HG03457 (cell line): ENCODE data around the gene AHNAK2.
"Not testable (repeated sequence)": the region's sequence is repeated elsewhere in the genome, so short reads cannot be mapped to it uniquely, and the experiment has no call there.

Experiments
- ATAC-seq: cut with Tn5 transposase; IDR thresholded peaks from one replicate; pipeline ENCODE4 v1.9.1; 2021; ENCODE audit warnings: moderate number of reproducible peaks; ENCODE audit not compliant: unreplicated experiment

Gene AHNAK2

DNA sequence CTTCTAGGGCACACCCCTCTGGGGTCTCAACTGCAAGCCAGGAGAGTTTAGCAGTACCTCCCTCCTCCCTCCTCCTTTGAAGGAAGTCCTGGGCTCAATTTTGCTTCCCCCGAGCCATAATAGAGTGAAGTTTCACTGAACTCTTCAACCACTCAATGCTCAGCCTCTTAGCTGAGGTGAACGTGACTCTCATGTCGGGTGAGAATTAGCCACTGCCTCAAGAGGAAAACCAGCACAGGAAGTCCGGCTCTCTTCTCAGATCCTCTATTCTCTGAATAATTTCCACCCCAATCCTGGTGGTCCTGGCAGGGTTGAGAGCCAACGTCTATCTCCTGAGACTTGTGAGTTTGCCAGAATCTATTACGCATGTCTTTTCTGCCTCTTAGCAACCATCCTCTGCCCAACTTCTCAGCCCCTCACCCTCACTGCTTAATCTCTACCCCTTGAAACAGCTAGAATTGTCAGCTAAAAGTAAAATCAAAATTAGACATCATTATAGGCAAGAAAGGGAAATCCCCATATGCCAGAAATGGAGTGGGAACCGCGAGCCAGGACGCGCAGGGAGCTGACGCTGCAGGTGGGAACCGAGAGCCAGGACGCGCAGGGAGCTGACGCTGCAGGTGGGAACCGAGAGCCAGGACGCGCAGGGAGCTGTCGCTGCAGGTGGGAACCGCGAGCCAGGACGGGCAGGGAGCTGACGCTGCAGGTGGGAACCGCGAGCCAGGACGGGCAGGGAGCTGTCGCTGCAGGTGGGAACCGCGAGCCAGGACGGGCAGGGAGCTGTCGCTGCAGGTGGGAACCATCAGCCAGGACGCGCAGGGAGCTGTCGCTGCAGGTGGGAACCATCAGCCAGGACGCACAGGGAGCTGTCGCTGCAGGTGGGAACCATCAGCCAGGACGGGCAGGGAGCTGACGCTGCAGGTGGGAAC, 73.3 kb downstream of the AHNAK2 start:
- ATAC-seq: not testable (repeated sequence)

GRCh38 chr14:104903990-104904389, 74.2 kb downstream of the AHNAK2 start:
- ATAC-seq: no peak

- ATAC-seq: no peak
These were observed 77.3 kb downstream of the AHNAK2 start for GRCh38 chr14:104900639-104901512.

- ATAC-seq: no peak
These were observed 78.4 kb downstream of the AHNAK2 start for GRCh38 chr14:104899781-104900180.

- ATAC-seq: no peak
These were observed 79.2 kb downstream of the AHNAK2 start for GRCh38 chr14:104898870-104899510.

GRCh38 chr14:104898195-104898558, 80.0 kb downstream of the AHNAK2 start:
- no peak for ATAC-seq

DNA sequence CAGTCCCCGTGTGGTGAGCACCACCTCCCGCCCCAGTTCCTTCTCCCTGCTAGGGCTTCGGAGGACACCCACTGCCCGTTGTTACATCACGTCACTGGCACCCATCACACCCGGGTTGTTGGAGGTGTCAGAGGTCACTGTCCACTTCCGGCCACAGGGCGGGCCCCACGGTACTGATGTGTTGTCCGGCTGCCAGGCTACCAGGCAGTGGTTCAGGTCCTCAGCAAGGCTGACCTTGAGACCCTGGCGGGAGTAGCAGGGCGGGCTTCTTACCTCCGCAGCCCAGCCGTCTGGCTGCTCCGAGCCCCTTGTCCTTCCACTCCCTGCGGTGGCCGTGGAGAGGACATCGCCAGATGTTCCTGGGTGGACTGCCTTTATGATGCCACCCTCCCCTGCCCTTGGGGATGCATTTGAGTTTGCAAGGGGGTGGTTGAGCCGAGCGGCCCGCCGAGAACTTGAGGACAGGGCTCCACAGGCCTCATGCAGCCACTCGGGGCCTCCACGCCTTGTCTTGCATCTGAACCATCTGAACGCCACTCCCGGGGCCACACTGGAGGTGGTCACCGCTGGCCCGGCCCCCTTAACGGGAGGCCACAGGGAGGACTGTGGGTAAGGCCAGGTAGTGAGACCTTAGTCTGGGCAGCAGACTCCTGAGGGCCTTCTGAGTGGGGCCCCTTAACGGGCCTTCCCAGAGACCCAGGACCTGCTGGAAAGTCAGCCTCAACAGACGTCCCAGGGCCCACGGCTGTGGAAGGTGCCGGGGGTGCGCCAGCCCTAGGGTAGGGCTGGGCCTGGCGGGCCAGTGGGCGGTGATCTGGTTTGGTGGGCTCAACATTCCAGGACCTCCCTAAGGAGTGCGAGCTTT, 80.6 kb downstream of the AHNAK2 start:
- ATAC-seq: no peak

DNA sequence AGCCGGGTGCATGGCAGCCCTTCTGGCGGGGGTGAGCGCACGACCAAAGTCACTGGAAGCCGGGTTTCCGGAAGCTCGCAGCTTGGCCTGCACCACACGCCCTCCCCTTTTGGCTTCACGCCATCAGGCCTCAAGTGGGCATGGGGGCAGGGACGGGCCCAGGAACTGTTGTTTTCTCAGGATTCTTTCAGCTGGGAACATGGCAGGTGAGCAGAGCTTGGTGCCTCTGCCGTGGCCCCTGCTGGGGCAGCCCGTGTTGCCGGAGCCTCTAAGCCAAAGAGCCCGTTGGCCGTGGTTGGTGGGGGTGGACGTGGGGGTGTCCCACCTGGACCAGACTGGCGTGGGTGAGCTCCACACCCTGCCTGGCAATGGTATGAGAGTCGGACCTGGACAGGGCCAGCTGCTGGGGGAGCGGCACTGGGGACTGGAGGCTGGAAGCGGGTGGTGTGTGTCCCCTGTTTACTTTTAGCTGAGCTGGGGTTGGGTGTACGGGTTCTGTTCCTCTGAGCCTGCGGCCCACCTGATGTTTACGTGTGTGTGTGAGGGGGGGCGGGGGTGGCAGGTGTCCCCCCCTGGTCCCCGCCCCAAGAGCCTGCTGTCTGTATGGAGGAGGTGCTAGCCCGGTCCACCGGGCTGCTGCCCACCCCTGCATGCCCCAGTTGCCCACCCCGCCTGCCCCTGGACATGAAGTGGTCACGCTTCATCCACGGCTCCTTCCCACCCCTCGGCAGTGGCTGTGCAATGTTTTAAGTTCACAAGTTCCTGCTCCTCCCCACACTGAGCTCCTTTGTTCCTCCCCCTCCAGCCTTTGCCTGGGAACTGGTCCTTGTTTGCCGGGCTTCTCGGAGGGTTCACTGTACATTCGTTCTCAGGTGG, 82.2 kb downstream of the AHNAK2 start:
- ATAC-seq: no peak

DNA sequence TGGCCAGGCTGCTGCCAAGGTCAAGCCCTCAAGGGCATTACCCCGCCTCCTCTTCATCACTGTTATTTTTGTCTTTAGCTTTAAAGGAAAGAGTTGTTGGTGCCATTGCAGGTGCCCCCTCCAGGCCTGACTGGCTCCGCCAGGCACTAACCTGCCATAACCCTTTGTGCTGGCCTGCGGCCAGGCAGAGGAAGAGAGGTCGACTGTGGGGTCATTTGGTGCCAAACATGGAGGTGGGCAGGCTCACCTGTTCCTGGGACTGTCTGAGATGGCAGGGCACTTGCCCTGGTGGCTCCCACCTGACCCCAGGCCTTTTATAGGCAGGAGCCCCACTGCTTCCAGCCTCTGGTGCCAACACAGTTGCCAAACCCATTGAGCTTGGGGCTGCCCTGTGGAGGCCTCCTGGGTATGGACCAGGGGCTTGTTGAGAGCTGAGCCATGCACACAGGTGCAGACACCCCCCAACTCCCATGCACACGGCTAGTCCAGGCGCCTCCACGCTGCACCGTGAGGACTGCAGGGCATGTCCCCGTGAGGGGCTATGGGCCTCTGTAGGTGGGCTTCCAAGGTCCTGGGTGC, 82.9 kb downstream of the AHNAK2 start:
- ATAC-seq: no peak

DNA sequence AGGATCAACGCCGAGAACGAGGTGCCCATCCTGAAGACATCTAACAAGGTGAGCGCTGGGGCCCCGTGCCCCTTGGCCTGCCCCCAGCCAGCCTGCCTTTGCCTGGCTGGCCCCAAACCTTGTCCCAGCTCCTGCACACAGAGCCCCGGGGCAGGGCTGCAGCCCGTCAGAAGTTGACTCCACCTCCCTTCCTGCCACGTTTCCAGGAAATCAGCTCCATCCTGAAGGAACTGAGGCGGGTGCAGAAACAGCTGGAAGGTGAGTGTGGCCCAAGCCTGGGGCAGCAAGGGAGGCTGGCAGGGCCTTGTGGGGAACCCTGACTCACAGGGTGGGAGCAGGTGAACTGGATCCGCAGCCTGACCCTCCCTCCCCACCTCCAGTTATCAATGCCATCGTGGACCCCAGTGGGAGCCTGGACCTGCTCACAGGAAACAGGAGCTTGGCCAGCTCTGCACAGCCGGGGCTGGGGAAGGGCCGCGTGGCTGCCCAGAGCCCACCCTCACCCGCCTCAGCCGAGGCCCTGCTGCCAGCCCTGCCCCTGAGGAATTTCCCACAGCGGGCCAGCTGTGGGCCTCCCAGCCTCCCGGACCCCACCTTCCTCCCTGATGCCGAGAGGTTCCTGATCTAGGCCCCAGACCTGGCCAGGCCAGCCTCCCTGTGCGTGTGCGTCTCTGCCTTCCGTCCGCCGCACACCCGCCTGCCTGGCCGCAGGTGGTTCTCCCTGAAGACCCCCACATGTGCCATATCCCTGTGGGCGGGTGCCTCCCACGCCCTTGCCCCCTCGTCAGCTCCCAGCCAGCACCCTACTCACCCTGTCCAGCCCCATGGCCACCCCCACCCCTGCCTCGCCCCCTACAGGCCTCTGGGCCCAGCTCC, 83.6 kb downstream of the AHNAK2 start:
- no peak for ATAC-seq

- ATAC-seq: no peak
These were observed 84.6 kb downstream of the AHNAK2 start for GRCh38 chr14:104893435-104894207.

- ATAC-seq: no peak
These were observed 85.4 kb downstream of the AHNAK2 start for GRCh38 chr14:104892531-104893434.

GRCh38 chr14:104891664-104892530, 86.3 kb downstream of the AHNAK2 start:
- no peak for ATAC-seq

- no peak for ATAC-seq
These were observed 87.0 kb downstream of the AHNAK2 start for GRCh38 chr14:104891121-104891551.

DNA sequence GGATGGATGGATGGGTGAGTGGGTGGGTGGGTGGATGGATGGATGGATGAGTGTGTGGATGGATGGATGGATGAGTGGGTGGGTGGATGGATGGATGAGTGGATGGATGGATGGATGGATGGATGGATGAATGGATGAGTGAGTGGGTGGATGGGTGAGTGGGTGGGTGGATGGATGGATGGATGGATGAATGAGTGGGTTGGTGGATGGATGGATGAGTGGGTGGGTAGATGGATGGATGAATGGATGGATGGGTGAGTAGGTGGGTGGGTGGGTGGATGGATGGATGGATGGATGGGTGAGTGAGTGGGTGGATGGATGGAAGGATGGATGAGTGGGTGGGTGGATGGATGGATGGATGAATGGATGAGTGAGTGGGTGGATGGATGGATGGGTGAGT, 87.9 kb downstream of the AHNAK2 start:
- not testable (repeated sequence) for ATAC-seq
